Measurements from ENCODE around the gene CNIH2. TPM values are rescaled to one million over a fixed set of nuclear protein-coding genes. Genes with fewer than 3 reads are reported as not detected.

CNIH2 gene
- total and polyA plus RNA-seq, 2 of the 13 experiments (the other 11 are each of a cell fraction or from before 2014, with no cell fraction given) = 0.60 to 0.69 TPM

DNA sequence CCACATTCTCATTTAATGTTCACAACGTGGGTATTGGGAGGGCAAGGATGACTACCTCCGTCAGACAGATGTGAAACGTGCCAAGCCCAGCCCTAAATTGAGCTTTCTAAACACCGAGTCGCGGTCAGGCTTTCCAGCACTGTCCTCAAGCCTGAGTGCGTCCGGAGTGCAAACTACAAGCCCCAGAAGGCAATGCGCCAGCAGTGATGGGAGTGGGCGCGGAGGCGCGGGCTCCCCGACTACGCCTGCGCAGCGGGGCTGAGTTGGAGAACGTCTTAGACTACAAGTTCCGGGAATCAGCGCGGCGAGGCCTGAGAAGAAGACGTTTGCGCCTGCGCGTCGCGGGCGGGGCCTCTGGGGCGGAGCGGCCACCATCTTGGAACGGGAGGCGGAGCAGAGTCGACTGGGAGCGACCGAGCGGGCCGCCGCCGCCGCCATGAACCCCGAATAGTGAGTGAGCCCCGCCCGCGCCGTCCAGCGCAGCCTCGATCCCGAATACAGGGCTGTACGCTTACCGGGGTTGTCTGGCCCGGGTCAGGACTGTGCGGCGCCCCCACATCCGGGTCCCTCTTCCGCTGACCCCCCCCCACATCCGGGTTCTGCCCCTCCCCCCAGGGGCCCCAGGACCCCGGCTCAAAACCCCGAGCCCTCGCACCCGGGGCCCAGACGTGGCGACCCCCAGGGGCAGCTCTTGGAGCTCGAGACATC is 9.6 kb upstream of the CNIH2 start, which contains the start of gene RAB1B (continued):
- TF ChIP-seq ATAD3A (CRISPR knock-in tag; IDR thresholded peaks at IDR 0.05) (no peak), ZNF674 (CRISPR knock-in tag; IDR thresholded peaks at IDR 0.05; ENCODE audit: low read depth) (no peak), ZBTB21 (CRISPR knock-in tag; IDR thresholded peaks at IDR 0.05) (no peak), EP300 (IDR thresholded peaks at IDR 0.05; ENCODE audit: low read depth in 2 of 2, low read length in 2 of 2) (no peak), EP300 (CRISPR knock-in tag; IDR thresholded peaks at IDR 0.05; ENCODE audit: borderline replicate concordance) (no peak), CBX2 (IDR thresholded peaks at IDR 0.05; ENCODE audit: low read depth, low read length) (no peak), CBX2 (CRISPR knock-in tag; IDR thresholded peaks at IDR 0.05; ENCODE audit: low read depth) (no peak), ELF4 (CRISPR knock-in tag; IDR thresholded peaks at IDR 0.05; ENCODE audit: borderline replicate concordance) (no peak), ZSCAN30 (CRISPR knock-in tag; IDR thresholded peaks at IDR 0.05) (no peak), SP2 (CRISPR knock-in tag; IDR thresholded peaks at IDR 0.05) (no peak), SMC3 (IDR thresholded peaks at IDR 0.05; ENCODE audit: low read length) (no peak), ZBTB4 (CRISPR knock-in tag; IDR thresholded peaks at IDR 0.05; ENCODE audit: borderline replicate concordance) (no peak)
- TF ChIP-seq, protein P1, sequence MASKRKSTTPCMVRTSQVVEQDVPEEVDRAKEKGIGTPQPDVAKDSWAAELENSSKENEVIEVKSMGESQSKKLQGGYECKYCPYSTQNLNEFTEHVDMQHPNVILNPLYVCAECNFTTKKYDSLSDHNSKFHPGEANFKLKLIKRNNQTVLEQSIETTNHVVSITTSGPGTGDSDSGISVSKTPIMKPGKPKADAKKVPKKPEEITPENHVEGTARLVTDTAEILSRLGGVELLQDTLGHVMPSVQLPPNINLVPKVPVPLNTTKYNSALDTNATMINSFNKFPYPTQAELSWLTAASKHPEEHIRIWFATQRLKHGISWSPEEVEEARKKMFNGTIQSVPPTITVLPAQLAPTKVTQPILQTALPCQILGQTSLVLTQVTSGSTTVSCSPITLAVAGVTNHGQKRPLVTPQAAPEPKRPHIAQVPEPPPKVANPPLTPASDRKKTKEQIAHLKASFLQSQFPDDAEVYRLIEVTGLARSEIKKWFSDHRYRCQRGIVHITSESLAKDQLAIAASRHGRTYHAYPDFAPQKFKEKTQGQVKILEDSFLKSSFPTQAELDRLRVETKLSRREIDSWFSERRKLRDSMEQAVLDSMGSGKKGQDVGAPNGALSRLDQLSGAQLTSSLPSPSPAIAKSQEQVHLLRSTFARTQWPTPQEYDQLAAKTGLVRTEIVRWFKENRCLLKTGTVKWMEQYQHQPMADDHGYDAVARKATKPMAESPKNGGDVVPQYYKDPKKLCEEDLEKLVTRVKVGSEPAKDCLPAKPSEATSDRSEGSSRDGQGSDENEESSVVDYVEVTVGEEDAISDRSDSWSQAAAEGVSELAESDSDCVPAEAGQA (IDR thresholded peaks at IDR 0.05; ENCODE audit: low read depth) = peak; percentile 89
- TF ChIP-seq, protein P1 (CRISPR knock-in tag; IDR thresholded peaks at IDR 0.05; ENCODE audit: borderline replicate concordance) = no peak
- TF ChIP-seq, protein P2, sequence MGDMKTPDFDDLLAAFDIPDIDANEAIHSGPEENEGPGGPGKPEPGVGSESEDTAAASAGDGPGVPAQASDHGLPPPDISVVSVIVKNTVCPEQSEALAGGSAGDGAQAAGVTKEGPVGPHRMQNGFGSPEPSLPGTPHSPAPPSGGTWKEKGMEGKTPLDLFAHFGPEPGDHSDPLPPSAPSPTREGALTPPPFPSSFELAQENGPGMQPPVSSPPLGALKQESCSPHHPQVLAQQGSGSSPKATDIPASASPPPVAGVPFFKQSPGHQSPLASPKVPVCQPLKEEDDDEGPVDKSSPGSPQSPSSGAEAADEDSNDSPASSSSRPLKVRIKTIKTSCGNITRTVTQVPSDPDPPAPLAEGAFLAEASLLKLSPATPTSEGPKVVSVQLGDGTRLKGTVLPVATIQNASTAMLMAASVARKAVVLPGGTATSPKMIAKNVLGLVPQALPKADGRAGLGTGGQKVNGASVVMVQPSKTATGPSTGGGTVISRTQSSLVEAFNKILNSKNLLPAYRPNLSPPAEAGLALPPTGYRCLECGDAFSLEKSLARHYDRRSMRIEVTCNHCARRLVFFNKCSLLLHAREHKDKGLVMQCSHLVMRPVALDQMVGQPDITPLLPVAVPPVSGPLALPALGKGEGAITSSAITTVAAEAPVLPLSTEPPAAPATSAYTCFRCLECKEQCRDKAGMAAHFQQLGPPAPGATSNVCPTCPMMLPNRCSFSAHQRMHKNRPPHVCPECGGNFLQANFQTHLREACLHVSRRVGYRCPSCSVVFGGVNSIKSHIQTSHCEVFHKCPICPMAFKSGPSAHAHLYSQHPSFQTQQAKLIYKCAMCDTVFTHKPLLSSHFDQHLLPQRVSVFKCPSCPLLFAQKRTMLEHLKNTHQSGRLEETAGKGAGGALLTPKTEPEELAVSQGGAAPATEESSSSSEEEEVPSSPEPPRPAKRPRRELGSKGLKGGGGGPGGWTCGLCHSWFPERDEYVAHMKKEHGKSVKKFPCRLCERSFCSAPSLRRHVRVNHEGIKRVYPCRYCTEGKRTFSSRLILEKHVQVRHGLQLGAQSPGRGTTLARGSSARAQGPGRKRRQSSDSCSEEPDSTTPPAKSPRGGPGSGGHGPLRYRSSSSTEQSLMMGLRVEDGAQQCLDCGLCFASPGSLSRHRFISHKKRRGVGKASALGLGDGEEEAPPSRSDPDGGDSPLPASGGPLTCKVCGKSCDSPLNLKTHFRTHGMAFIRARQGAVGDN (CRISPR knock-in tag; IDR thresholded peaks at IDR 0.05) = no peak; the same call in none of the 2 replicates

Measured in HepG2 (cell line).